GM18873 (cell line): Measurements from ENCODE around the gene GNAO1.

Experiments used
- ATAC-seq: cut with Tn5 transposase; IDR thresholded peaks from one replicate; pipeline ENCODE4 v1.9.1; 2021; ENCODE audit warnings: mild to moderate bottlenecking, moderate library complexity, moderate number of reproducible peaks; ENCODE audit not compliant: unreplicated experiment, low FRiP score

The GNAO1 gene

DNA sequence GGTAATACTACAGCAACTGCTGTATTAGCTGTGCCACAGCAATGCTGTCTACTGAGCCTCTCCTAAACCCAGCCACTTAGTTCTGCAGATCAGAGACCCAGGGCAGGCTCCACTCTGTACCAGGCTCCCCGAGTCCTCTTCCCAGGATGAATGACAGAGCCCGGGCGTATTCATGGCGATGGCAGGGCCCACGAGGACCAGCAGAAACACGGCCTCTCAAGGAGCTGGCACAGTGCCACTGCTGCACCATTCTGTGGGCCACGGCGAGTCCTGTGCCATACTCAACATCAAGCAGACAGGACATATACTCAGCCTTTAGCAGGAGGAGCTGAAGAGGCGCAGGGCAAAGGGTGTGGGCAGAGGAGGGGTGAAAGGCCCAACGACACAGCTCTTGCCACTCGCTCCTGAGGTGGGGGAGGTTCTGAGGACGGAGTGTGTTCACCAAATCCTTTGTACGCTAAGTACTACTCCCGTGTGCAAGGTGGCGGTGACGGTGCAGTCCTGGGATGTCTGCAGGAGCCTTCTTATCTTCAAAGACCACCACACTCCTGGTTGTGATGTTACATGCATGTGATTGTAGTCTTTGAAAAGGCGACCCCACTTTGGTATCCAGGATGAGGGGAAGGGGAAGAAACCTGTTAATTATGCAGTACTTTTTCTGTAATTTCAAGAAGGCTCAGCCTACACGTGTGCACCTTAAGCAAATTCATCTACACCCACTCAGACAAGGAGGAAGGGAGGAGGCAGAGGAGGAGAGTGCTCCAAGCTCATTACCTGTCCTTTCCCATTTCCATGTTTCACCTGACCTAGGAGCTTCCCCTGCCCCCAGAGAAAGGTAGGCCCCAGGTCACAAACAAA lies 136.0 kb downstream of the GNAO1 start:
- ATAC-seq = no peak

DNA sequence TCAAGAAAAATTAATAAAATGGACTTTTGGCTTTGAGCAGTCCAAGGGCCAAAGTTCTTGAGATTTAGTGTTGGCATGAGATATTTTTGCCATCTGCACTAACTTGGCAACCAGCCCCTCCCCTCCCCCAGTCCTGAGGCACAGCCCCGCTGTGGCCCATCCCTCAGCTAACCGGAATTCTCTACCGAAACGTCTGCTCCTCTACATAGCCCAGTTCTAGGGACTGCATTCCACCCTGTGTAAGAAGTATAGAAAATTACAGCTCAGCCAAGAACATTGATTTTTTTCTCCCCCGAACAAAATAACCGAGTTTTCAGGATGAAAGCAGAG lies 136.6 kb downstream of the GNAO1 start:
- ATAC-seq = no peak

DNA sequence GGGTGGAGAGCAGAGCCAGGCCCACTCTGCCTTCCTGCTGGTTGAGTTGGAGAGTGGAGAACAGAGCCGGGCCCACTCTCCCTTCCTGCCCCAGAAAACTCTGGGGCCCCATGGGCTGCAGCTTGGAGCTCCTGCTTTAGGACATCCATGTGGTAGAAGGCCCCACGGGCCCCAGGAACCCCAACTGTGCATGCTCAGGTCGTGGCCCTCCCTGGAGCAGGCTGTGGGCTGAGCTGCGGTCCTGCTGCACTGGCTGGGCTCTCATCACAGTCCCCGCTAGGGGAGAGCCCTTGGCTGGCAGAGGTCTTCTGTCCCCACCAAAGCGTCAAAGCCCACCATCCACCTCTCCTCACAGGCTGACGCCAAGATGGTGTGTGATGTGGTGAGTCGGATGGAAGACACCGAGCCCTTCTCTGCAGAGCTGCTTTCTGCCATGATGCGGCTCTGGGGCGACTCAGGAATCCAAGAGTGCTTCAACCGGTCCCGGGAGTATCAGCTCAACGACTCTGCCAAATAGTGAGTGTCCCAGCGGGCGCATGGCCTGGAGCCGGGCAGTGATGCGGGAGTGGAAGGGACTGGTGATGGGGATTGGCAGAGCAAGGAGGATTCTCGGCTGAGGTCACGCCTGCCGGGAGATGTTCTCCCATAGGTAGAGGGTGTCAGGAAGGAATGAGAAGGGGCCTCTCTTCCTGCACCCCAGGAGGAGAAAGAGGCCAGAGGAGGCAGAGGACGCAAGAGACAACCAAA lies 137.2 kb downstream of the GNAO1 start:
- no peak for ATAC-seq

DNA sequence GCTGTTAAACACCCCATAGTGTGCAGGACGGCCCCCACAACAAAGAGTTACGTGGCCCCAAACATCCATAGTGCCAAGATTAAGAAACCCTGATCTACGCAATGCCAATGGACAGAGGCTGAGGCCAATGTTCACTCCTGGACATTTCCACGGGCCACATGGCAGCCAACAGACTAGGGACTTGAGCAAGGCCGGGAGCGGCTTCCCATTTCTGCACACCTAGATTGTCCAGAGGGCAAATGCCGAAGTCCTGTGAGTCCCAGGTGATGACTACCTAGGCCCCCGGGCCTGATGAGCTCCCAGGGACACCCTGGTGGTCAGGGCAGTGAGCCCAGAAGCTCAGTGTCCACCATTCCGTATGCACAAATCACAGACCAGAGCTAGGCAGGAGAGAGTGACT lies 138.6 kb downstream of the GNAO1 start:
- no peak for ATAC-seq

DNA sequence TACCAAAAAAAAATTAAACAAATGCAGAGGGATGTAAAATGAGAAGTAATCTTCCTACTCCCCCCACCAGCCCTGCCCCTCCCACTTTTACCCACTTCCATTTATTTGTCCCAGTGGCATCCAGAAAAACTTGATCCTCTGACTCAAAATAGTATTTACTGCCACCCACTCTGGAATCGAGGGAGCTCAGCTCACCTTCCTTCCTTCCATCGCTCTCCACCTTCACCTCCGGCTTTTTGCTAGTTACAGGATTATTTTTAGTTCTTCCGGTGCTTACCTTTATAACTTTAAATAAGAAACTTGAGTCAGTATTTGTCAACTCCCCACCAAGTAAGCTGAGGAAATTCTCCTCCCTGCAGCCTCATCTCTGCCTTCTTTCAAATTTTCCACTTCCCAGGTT lies 139.2 kb downstream of the GNAO1 start:
- ATAC-seq = no peak

DNA sequence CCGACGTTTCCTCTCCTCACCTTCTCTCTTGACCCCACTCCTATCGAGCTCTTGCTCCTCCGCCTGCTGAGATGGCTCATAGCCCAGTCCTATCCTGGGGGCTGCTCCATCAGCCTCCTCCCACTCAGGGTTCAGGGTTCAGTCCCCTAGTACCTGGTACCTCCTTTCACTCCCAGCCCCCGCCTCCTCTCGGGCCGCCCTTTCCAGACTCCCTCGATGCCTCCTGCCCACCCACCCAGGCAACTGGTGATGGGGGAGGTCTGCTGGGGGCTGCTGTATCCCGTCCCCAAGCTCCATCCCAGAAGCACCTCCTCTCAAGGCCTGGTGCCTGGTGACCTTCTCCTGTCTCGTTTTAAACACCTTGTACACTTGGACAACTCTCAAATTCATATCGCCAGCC lies 140.1 kb downstream of the GNAO1 start:
- ATAC-seq = no peak

DNA sequence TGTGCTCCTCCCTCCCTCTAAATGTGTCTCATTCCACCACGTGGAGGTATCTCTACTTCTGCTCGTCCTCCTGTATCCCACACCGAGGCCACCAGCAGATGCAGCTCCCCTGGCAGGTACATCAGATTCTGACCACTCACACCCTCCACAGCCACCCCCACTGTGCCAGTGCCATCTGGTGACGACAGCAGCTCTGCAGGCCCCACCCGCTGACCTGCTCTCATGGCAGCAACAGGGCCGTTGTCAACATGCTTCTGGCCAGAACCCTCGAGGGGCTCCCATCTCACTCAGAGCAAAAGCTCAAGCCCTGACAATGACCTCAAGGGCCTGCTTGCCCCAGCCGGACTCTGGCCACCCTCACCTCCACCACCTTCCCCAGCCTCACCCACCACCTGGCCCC lies 140.6 kb downstream of the GNAO1 start:
- no peak for ATAC-seq

DNA sequence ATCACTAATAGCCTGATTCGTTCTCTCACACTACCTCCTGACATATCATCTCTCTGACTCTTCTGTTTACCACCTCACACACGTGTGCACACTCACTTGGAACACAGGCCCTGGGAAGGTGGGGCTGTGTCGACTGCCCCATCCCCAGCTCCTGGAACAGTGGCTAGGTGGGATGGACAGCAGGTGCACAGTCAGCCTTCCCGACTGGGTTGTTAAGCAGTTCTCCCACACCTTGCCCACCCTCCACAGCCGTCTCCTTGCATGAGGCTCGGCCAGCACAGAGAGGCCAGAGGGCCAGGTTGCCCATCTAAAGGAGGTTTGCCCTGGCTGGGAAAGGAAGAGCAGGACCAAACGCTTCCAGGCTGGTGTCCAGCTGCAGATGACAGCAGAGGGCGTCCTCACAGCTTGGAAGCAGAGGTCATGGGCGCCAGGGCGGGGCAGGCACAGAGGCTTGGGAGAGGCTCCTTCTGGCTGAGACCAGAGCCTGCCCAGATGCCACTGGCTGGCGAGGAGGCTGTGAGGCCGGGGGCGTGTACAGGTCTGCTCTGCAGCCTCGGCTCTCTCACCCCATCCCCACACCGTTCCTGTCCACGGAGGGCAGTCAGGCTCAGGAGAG lies 141.3 kb downstream of the GNAO1 start:
- ATAC-seq = no peak

DNA sequence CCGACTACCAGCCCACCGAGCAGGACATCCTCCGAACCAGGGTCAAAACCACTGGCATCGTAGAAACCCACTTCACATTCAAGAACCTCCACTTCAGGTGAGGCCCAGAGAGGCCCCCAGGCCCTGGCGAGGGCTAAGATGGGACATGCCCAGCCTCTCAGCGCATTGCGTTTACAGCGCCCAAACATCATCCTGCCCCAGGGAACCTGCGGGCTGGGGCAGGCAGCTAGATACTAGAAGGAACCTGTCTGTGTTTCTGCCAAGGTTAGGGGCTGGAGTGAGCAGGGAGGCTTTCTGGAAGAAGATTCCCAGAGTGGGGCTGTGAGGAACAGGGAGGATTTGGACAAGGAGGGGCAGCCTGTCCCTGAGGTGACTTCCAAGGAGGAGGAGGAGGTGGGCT lies 143.5 kb downstream of the GNAO1 start:
- no peak for ATAC-seq

DNA sequence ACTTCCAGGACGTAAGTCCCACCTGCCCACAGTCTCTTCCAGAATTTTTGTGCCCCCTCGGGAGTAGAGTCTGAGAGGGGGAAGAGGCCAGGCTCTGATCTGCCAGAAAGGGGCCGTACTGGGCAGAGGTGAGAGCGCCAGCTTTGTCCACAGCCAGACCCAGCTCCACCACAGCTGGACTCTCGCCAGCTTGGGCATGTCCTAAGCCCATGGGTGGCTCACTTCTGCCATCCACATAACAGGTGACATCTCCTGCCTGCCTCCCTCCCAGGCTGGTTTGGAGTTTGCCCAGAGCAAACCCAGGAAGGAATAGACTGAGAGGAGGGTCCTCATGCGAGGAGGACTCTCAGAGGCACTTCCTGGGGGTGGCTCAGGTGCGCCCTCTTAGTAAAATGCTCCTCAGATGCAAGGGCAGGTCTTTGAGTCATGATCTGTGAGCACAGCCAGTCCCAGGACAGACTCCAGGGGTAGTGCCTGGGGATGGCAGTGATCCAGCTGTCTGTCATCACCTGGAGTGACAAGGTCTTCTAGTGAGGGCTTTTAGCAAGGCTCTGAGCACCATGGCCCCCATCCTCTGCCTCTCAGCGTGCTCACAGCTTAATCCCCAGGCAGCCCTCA lies 144.9 kb downstream of the GNAO1 start:
- no peak for ATAC-seq

DNA sequence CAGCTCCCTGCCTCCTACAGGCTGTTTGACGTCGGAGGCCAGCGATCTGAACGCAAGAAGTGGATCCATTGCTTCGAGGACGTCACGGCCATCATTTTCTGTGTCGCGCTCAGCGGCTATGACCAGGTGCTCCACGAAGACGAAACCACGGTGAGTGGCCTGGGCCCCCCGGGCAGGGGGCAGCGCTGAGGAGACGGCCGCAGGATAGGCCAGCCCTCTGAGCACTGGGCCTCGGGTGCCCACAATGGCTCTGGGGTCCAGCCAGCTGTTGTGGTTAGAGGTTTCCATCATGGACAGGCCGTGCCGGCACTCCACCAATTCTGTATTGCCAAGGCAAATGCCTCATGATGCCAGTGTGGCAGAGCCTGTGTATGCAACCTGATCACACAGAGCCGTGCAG lies 145.4 kb downstream of the GNAO1 start:
- no peak for ATAC-seq

DNA sequence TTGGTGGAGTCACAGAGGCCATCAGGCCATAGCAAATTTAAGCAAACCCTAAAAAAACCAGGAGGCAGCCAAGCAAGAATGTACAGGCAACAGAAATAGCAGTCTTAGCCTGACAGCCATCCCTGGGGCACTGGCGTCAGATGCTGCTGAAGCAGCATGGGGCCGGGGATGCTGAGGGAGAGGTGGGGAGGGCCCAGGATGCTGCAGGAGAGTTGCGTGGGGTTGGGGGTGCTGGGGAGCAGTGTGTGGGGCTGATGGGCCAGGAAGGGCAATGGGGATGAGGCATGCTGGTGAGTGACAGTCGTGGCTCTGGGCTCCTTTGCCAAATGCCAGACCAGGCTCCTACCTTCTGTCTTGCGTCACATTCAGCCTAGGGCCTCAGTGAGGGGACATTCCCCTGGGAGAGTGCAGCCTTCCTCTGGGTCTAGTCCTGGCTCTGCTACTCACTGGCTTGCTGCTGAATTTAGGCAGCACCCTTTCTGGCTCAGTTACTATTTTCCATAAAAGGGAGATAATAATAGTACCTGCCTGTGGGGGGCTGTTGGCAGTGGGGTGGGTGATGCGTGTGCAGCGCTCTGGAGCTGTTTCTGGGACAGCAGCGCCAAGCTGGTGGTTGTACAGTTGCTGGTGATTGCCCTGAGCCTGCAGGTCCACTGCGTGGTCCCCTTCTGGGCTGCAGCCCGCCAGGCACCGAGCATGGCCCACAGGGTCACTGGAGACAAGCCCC lies 146.0 kb downstream of the GNAO1 start:
- ATAC-seq = no peak

DNA sequence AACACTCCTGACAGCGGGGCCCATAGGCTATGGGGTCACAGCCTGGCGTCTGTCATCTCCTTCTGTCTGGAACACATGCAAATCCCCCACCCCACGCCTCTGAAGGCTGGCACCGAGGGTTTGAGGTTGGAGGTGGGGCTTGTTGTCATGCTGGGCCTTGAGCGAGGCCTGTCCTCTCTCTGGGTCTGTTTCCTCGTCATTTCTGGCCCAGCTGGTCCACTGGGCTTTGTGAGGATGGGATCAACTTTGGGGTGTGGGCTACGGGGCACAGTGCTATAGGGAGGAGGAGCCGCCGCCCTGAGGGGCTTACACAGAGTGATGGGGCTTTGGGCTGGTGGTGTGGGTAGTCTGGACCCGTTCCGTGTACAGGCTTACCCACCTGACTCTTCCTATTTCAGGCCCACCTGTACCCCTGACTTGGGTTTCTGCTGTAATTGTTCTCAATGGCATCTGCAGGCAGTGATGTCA lies 146.6 kb downstream of the GNAO1 start:
- no peak for ATAC-seq

DNA sequence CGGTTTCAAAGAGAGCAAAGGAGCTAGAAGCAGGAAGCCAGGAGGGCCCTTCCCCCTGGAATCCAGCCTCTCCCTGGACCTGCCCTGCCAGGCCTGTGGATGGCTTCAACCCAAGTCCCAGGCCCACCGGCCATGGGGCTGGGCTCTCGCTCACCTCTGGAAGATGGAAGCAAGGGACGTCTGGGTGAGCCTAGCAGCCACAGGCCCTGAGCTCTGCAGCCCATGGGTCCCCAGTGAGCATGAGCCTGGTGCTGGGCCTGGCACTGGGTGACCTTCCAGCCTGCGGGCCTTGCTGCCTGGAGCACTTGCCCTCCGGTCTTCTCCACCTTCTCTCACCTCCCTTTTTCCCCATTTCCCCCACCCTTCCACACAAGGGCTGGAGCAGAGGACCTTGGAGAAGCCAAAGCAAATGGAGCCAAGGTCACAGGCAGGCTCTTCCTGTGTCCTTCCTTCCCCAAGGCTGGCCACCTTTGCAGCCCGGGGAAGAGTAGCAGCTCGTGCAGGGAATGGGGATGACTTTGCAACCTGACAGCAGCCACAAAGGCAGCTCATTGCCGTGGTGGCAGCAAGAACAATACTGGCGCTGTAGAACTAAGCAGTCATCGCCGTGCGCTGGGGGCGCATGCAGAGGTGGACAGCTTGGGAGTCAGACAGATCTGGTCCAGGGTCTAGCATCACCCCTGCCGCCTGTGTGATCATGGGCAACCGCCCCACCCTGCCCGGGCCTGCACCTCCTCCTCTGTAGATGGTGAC lies 147.5 kb downstream of the GNAO1 start:
- no peak for ATAC-seq

DNA sequence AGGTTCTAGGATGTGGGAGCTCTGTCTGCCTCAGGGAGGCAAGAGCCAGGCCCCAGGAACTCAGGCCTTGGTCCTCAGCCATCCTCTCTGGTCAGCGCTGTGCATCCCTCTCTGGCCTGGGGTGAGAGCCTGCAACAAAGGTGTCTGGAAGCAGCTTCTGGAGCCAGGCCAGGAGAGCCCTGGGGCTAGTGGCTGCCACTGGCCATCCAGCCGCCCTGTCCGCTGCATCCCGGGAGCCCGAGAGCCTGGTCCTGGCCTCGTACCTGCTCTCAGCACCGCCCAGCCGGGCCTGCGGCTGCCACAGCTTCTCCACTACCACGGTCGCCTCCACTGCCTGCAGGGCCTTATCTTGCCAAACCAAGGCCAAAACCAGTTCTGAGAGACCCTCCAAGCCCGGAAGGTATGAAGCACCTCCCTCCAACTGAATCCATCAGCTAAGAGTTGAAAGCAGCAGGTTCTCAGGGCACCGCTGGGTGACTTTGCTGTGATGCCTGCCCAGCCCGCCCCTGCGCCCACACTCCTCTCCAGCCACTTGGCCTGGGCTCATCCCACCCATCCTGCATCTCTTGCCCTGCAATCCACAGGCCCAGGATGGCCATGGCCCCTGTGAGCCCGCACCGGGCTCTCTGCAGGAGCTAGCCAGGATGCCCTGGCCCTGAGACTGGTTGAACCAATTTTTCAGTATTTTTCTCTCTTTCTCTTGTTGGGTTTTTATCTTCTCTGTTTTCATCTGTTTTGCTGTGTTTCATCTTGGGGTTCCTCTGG lies 148.3 kb downstream of the GNAO1 start:
- ATAC-seq = no peak

DNA sequence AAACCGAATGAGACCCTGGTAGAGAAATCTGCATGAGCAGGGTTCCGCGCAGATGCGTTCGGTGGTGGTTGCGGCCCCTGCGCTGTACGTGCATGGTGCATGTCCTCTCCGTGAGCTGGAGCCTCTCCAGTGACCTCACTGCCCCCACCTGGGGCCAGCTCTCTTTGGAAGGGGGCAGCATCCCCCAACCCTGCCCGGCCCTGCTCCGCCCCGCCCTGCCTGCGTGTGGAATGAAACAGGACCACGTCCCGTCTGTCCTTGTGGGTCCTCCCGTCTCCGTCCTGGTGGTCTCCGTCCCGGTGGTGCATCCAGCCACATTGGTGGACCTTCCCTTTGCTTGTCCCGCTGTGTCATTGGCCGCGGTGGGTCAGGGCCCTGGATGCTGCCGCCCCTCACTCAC lies 149.1 kb downstream of the GNAO1 start:
- ATAC-seq = no peak

DNA sequence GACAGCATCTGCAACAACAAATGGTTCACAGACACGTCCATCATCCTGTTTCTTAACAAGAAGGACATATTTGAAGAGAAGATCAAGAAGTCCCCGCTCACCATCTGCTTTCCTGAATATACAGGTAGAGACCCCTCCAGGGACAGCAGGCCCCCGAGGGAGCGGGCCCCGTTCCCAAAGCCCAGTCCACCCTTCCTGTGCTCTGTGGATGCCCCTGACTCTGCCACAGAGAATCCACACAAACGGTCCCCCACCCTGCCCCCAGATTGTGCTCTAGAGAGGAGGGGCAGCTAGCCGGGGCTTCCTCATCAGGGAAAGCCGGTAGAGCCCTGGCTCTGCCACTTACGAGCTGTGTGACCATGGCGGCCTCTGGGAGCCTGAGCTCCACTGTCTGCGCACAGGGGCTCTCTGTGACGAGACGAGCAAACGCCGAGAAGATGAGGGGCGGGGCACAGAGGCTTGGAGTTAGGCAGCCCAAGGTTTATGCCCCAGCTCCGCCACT lies 149.6 kb downstream of the GNAO1 start:
- ATAC-seq = no peak

DNA sequence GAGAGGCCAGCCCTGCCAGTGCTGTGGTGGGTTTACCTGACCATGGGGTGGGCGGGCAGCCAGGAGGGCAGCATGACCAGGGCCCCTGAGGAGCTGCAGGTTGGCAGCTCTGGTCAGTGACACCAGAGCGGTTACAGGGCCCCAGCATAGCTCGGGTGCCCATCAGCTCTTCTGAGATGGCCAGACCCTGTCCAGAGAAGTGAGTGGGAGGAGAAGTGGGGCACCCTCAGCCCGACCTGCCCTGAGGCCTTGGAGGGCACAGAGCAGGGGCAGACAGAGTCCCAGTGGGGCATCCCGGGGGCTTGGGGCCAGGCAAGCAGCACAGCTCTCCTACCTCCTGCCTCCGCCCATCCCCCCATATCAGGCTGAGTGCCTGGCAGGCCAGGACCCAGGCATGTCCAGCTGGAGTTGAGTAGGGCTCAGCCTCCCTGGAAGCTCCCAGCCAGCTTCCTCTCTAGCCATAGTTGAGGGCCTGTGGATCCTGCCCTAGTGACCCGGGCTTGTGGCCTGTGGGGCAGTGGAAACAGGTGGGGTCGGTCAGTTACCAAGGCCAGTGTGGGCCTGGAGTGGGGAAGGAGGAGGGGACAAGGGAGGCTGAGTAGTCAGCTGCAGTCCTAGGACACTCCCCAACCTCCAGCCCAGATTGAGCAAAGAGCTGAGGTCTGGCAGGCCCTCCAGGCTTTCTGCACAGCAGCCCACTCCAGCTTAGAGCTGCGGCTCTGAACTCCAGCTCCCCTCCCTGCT lies 150.5 kb downstream of the GNAO1 start:
- ATAC-seq = no peak
